Panc1 (cell line): ENCODE results near the gene GDF7. TPM values are rescaled to one million over a fixed set of nuclear protein-coding genes. Genes with fewer than 3 reads are reported as not detected.

Source experiments
- ATAC-seq: fragments of 200-7000 bp; cut with Tn5 transposase; 2 replicates; pipeline ENCODE4 v1.9.1; 2020; ENCODE audit warnings: mild to moderate bottlenecking, moderate library complexity
- BruUV-seq: library from RNA; stranded (reverse); fragments of 400-500 nt; replicated peaks from 2 replicates; lab custom pipeline; 2021; lab: Mats Ljungman, UMichigan
- CTCF ChIA-PET: fragments of 300-600 bp; sonication (Branson Sonifier 250); formaldehyde crosslinking; loops from one replicate; lab custom pipeline; 2022; ENCODE audit warnings: antibody characterized with exemption; lab: Charles Lee
- POLR2A ChIA-PET: fragments of 300-600 bp; sonication (Branson Sonifier 250); formaldehyde crosslinking; loops from one replicate; lab custom pipeline; 2022; ENCODE audit warnings: antibody characterized with exemption; lab: Charles Lee
- DNase-seq: peaks from one replicate; pipeline ENCODE4 v3.0.0-alpha.2; 2010; ENCODE audit warnings: low read depth, low spot score
- H3K27ac ChIP-seq: 2 replicates; pipeline ENCODE4 v1.5.1; 2011; ENCODE audit warnings: mild to moderate bottlenecking, low read length, inconsistent platforms
- H3K27me3 ChIP-seq: fragments of 200-500 bp; sonication (Bioruptor generic); 2 replicates; pipeline ENCODE4 v1.6.0; 2014; ENCODE audit warnings: low read length, inconsistent platforms; ENCODE audit not compliant: control insufficient read depth, insufficient read depth
- H3K36me3 ChIP-seq: fragments of 200-500 bp; sonication (Bioruptor generic); 2 replicates; pipeline ENCODE4 v1.5.1; 2014; ENCODE audit warnings: inconsistent platforms, mild to moderate bottlenecking, low read length, moderate library complexity; ENCODE audit not compliant: control insufficient read depth, insufficient read depth
- H3K4me1 ChIP-seq: 2 replicates; pipeline ENCODE4 v1.5.1; 2011; ENCODE audit warnings: inconsistent platforms, mild to moderate bottlenecking, low read length, moderate library complexity; ENCODE audit not compliant: control insufficient read depth, insufficient read depth
- H3K4me3 ChIP-seq, 2 experiments: 2 replicates each; pipeline ENCODE4 v1.5.1; 2011 to 2012; ENCODE audit warnings: low read depth in 2 of 2, low read length in 2 of 2, mild to moderate bottlenecking in 2 of 2, inconsistent platforms in 1 of 2, moderate library complexity in 1 of 2
- H3K9me3 ChIP-seq: fragments of 200-500 bp; sonication (Bioruptor generic); 2 replicates; pipeline ENCODE4 v1.5.1; 2014; ENCODE audit warnings: low read depth, mild to moderate bottlenecking, inconsistent platforms, low read length, moderate library complexity; ENCODE audit not compliant: control insufficient read depth, insufficient read depth
- POLR2AphosphoS5 ChIP-seq: IDR thresholded peaks from 2 replicates; pipeline ENCODE4 v1.6.1; 2012; ENCODE audit warnings: mild to moderate bottlenecking, low read depth, low read length, moderate library complexity
- SIN3A ChIP-seq: IDR thresholded peaks from 2 replicates; pipeline ENCODE4 v1.6.1; 2012; ENCODE audit warnings: low read depth, mild to moderate bottlenecking, low read length, moderate library complexity, borderline replicate concordance; ENCODE audit not compliant: insufficient read depth
- TCF7L2 ChIP-seq: IDR thresholded peaks from 2 replicates; pipeline ENCODE4 v1.6.1; 2011; ENCODE audit warnings: mild to moderate bottlenecking, low read depth, low read length, inconsistent platforms
- in situ Hi-C: cut with HindIII; loops from 2 replicates; pipeline ENCODE4 v1.10.0; 2016; ENCODE audit warnings: low sequenced_read_pairs, low pct_unique_long_range_greater_than_20kb
- intact Hi-C: fragments of 100-400 bp; cut with micrococcal nuclease; formaldehyde crosslinking; loops from one replicate; pipeline ENCODE4 v1.10.0; 2022; ENCODE audit not compliant: unreplicated experiment
- total RNA-seq: library from RNA; stranded (reverse); gene quantifications from one replicate; pipeline ENCODE4 v1.2.1, GENCODE V29; 2021; ENCODE audit not compliant: unreplicated experiment
- TF ChIP-seq, protein P1 (sequence below): fragments of 450-650 bp; IDR thresholded peaks from 2 replicates; pipeline ENCODE4 v1.5.1; 2017; ENCODE audit warnings: mild to moderate bottlenecking
- TF ChIP-seq, protein P2 (sequence below), 2 experiments: IDR thresholded peaks; 2 replicates each; pipeline ENCODE4 v1.6.1; 2011 to 2012; ENCODE audit warnings: low read depth in 2 of 2, control low read depth in 1 of 2, low read length in 1 of 2, mild to moderate bottlenecking in 1 of 2, moderate library complexity in 1 of 2; ENCODE audit not compliant: insufficient read depth in 1 of 2

Gene GDF7
- total RNA-seq, 1 experiment from 2014 or later = not detected

DNA sequence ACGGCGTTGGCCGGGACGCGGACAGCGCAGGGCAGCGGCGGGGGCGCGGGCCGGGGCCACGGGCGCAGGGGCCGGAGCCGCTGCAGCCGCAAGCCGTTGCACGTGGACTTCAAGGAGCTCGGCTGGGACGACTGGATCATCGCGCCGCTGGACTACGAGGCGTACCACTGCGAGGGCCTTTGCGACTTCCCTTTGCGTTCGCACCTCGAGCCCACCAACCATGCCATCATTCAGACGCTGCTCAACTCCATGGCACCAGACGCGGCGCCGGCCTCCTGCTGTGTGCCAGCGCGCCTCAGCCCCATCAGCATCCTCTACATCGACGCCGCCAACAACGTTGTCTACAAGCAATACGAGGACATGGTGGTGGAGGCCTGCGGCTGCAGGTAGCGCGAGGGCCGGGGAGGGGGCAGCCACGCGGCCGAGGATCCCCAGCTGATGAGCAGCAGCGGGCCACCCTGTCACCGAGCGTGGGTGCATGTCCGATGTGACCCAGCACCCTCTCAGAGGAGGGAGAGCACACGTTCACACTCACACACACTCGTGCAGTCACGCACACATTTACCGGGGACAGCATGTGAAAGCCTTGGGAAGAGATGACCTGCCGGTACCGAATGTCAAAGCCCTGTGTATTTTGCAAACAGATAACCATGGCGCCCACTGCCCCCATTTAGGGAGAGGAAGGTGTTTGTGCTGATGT lies 4.2 kb downstream of the GDF7 start:
- ATAC-seq = no peak
- in situ Hi-C loops (no loop called here), intact Hi-C loops (no loop called here)
- ChIA-PET CTCF (no interaction called here), POLR2A (no interaction called here)
- BruUV-seq = no TSS peak
- no peak for DNase-seq
- Histone ChIP-seq H3K27me3 (no peaks in the 10 kb centered on the region; the same call in 1 of the 2 replicates), H3K36me3 (no peaks in the 10 kb centered on the region), H3K27ac (no peak overlapping the region), H3K9me3 (no peaks in the 10 kb centered on the region), H3K4me3 (no peak overlapping the region), H3K4me1 (no peaks in the 10 kb centered on the region)
- TF ChIP-seq SIN3A (no peak), TCF7L2 (no peak)
- TF ChIP-seq, protein P1, sequence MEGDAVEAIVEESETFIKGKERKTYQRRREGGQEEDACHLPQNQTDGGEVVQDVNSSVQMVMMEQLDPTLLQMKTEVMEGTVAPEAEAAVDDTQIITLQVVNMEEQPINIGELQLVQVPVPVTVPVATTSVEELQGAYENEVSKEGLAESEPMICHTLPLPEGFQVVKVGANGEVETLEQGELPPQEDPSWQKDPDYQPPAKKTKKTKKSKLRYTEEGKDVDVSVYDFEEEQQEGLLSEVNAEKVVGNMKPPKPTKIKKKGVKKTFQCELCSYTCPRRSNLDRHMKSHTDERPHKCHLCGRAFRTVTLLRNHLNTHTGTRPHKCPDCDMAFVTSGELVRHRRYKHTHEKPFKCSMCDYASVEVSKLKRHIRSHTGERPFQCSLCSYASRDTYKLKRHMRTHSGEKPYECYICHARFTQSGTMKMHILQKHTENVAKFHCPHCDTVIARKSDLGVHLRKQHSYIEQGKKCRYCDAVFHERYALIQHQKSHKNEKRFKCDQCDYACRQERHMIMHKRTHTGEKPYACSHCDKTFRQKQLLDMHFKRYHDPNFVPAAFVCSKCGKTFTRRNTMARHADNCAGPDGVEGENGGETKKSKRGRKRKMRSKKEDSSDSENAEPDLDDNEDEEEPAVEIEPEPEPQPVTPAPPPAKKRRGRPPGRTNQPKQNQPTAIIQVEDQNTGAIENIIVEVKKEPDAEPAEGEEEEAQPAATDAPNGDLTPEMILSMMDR = no peak

DNA sequence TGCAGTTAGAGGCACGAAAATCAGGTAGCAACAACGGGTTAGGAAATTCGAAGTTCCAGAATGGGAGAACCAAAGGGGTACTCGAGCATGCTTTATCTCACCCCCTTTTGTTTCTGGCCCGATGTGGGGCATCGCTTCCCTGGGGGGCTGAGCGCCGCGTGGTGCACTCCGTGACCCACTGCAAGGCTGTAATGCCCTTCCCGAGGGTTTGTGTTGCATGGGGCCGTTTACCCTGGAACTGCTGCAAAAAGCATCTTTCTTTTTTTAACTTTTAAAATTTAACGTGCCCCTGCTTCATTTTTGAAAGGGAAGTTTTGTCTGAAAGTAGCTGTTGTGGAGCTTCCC lies 4.8 kb downstream of the GDF7 start:
- H3K27me3 ChIP-seq = no peaks in the 10 kb centered on the region; the same call in 1 of the 2 replicates
- ATAC-seq (no peak), DNase-seq (no peak)
- no peaks in the 10 kb centered on the region for H3K4me1 ChIP-seq
- no peak overlapping the region for H3K4me3 ChIP-seq
- no peaks in the 10 kb centered on the region for H3K36me3 ChIP-seq
- BruUV-seq = no TSS peak
- no peak overlapping the region for H3K27ac ChIP-seq
- no peak for TF ChIP-seq TCF7L2
- TF ChIP-seq, protein P1 = no peak
- no peaks in the 10 kb centered on the region for H3K9me3 ChIP-seq
- CTCF ChIA-PET = no interaction called here
- in situ Hi-C loops = no loop called here
- POLR2A ChIA-PET = no interaction called here
- intact Hi-C loops = no loop called here

DNA sequence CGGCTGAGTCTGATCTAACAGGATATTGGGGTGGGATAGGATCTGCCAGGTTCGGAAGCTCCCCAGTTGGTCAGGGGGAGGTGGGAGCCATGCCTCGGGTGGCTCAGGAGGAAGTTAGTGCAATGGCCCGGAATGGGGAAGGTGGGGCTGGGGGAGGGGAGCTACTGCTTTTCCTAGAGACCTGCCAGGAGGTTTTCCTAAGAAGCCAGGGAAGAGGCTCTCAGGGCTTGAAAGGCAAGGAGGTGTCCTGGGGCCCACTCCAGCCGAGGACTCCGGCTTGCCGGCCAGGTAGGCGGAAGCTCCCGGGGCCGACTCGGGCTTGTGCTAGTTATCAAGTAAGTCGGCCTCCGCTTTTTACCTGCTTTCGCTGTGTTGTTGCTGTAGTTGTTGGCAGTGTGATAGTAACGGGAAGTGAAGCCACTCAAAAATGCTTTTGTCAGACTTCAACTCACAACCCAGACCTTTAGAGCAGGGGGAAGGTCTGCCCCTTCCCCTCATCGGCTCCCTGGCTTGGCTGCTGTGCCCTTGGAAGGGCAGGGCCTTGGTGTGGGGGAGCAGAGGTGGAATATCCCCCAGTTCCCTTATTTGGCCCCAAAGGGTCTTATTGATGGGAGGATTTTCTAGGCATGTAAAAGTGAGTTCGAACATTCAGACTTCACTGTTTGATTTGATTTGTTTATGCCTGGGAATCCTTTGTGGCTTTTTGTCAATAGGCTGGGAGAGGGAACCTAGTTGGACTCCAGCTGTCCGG lies 5.4 kb downstream of the GDF7 start:
- Histone ChIP-seq H3K9me3 (no peaks in the 10 kb centered on the region), H3K27me3 (no peaks in the 10 kb centered on the region), H3K36me3 (no peaks in the 10 kb centered on the region), H3K4me3 (no peak overlapping the region), H3K27ac (no peak overlapping the region), H3K4me1 (no peaks in the 10 kb centered on the region)
- DNase-seq (no peak), ATAC-seq (no peak)
- TF ChIP-seq TCF7L2 (no peak), POLR2AphosphoS5 (no peak), SIN3A (no peak)
- TF ChIP-seq, protein P2, sequence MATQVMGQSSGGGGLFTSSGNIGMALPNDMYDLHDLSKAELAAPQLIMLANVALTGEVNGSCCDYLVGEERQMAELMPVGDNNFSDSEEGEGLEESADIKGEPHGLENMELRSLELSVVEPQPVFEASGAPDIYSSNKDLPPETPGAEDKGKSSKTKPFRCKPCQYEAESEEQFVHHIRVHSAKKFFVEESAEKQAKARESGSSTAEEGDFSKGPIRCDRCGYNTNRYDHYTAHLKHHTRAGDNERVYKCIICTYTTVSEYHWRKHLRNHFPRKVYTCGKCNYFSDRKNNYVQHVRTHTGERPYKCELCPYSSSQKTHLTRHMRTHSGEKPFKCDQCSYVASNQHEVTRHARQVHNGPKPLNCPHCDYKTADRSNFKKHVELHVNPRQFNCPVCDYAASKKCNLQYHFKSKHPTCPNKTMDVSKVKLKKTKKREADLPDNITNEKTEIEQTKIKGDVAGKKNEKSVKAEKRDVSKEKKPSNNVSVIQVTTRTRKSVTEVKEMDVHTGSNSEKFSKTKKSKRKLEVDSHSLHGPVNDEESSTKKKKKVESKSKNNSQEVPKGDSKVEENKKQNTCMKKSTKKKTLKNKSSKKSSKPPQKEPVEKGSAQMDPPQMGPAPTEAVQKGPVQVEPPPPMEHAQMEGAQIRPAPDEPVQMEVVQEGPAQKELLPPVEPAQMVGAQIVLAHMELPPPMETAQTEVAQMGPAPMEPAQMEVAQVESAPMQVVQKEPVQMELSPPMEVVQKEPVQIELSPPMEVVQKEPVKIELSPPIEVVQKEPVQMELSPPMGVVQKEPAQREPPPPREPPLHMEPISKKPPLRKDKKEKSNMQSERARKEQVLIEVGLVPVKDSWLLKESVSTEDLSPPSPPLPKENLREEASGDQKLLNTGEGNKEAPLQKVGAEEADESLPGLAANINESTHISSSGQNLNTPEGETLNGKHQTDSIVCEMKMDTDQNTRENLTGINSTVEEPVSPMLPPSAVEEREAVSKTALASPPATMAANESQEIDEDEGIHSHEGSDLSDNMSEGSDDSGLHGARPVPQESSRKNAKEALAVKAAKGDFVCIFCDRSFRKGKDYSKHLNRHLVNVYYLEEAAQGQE (IDR thresholded peaks at IDR 0.05; ENCODE audit: insufficient read depth in 1 of 2, low read depth in 2 of 2, low read length in 1 of 2) = no peak
- TF ChIP-seq, protein P1 = no peak
- no TSS peak for BruUV-seq
- POLR2A ChIA-PET = no interaction called here
- intact Hi-C loops (no loop called here), in situ Hi-C loops (no loop called here)
- CTCF ChIA-PET = no interaction called here
